SHP77 treated with DMSO at 0.1 percent for 48 hours (cell line): ENCODE results near the gene KASH5.
"Not testable (repeated sequence)": the region's sequence is repeated elsewhere in the genome, so short reads cannot be mapped to it uniquely, and the experiment has no call there.

Source experiments
- DNase-seq: peaks from one replicate; lab custom pipeline; 2025; lab: John Stamatoyannopoulos, UW

KASH5 gene

DNA sequence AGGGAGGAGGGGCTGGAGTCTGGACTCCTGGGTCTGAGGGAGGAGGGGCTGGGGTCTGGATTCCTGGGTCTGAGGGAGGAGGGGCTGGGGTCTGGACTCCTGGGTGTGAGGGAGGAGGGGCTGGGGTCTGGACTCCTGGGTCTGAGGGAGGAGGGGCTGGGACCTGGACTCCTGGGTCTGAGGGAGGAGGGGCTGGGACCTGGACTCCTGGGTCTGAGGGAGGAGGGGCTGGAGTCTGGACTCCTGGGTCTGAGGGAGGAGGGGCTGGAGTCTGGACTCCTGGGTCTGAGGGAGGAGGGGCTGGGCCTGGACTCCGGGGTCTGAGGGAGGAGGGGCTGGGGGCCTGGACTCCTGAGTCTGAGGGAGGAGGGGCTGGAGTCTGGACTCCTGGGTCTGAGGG is 73.1 kb downstream of the KASH5 start:
- not testable (repeated sequence) for DNase-seq

DNA sequence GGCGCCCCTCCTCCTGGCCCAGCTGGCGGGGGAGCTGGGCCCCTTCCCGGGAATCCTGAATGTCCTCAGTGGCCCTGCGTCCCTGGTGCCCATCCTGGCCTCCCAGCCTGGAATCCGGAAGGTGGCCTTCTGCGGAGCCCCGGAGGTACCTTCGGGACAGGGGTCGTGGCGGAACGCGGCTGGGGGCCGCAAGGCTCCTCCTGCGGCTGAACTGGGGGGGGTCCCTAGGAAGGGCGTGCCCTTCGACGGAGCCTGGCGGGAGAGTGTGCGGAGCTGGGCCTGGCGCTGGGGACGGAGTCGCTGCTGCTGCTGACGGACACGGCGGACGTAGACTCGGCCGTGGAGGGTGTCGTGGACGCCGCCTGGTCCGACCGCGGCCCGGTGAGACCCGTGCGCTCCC is 73.6 kb downstream of the KASH5 start:
- DNase-seq = no peak

DNA sequence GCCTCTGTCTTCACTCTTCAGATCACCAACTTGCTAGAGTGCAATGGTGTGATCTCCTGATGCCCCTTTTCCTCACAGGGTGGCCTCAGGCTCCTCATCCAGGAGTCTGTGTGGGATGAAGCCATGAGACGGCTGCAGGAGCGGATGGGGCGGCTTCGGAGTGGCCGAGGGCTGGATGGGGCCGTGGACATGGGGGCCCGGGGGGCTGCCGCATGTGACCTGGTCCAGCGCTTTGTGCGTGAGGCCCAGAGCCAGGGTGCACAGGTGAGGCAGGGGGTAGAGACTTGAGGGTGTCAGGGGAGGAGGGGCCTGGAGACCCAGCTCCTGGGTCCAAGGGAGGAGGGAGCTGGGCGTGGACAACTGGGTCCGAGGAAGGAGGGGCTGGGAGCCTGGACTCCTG is 74.4 kb downstream of the KASH5 start:
- DNase-seq = no peak

DNA sequence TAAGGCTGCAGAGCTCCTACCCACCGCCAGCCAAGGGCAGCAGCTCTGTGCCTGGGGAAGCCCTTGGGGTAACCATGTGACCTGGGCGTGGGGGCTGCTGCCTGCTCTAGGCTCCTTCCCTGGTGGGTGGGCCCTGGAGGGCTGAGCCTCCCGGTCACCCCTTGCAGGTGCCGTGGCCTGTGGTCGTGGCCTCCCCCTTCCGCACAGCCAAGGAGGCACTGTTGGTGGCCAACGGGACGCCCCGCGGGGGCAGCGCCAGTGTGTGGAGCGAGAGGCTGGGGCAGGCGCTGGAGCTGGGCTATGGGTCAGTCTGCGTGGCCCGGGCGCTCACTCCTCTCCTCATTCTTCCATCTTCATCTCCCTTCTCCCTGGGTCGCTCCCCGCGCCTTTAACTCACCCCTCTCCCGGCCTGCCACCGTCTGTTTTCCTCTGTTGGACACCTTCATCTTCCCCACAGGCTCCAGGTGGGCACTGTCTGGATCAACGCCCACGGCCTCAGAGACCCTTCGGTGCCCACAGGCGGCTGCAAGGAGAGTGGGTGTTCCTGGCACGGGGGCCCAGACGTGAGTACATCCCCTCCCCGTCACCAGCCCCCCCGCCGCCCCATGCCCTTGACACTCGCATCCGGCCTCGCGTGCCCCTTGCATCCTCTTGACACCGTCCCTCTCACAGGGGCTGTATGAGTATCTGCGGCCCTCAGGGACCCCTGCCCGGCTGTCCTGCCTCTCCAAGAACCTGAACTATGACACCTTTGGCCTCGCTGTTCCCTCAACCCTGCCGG is 76.1 kb downstream of the KASH5 start:
- no peak for DNase-seq

DNA sequence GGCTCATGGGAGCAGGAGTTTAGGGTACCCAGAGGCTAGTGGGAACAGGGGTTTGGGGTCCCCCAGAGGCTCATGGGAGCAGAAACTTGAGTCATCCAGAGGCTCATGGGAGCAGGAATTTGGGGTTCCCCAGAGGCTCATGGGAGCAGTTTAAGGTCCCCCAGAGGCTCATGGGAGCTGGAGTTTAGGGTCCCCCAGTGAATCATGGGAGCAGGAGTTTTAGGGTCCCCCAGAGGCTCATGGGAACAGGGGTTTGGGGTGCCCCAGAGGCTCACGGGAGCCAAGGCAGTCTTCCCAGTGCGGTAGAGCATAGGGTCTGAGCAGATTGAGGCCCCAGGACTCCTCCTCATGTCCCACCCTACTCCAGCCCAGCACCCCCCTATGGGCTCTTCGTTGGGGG is 77.3 kb downstream of the KASH5 start:
- DNase-seq = no peak
